Peyer's patch (tissue), 4 donors: ENCODE measurements around the gene SLC39A11. TPM values are rescaled to one million over a fixed set of nuclear protein-coding genes. Genes with fewer than 3 reads are reported as not detected.
A peak's percentile ranks its signal among the peaks of the same experiment; 100 is the strongest.

Experiments used
- DNase-seq, 3 donors: peaks; one replicate each; pipeline ENCODE4 v3.0.0-alpha.2; 2017 to 2019
- H3K27ac ChIP-seq, 4 donors: fragments of 200-600 bp; sonication (generic); one replicate each; pipeline ENCODE4 v1.5.1; 2016 to 2019
- H3K27me3 ChIP-seq, 2 donors: fragments of 200-600 bp; sonication (generic); one replicate each; pipeline ENCODE4 v1.5.1; 2019
- H3K36me3 ChIP-seq, 3 donors: fragments of 200-600 bp; sonication (generic); one replicate each; pipeline ENCODE4 v1.5.1; 2016 to 2019
- H3K4me1 ChIP-seq, 4 donors: fragments of 200-600 bp; sonication (generic); one replicate each; pipeline ENCODE4 v1.5.1; 2016 to 2019
- H3K4me3 ChIP-seq, 4 donors: fragments of 200-600 bp; sonication (generic); 1 replicate in 3 of 4; 2 replicates in 1 of 4; pipeline ENCODE4 v1.5.1; 2016 to 2019; ENCODE audit warnings: mild to moderate bottlenecking in 1 of 4
- H3K9me3 ChIP-seq, 4 donors: fragments of 200-600 bp; sonication (generic); one replicate each; pipeline ENCODE4 v1.5.1; 2016 to 2019; ENCODE audit warnings: mild to moderate bottlenecking in 1 of 4
- POLR2A ChIP-seq, 2 donors: fragments of 450-650 bp; IDR thresholded peaks; one replicate each; pipeline ENCODE4 v1.5.1; 2017; ENCODE audit warnings: antibody characterized with exemption in 2 of 2, mild to moderate bottlenecking in 2 of 2, moderate library complexity in 2 of 2
- total RNA-seq, 4 donors: library from RNA; depleted of rRNA; stranded (reverse); fragments of >200 nt; gene quantifications; one replicate each; pipeline ENCODE4 v1.1.0, GENCODE V29; 2016
- TF ChIP-seq, protein P1 (sequence below), 6 experiments: fragments of 450-650 bp in 4 of 6; fragments of 200-600 bp in 2 of 6; sonication (generic) in 1 of 6; IDR thresholded peaks; one replicate each; pipeline ENCODE4 v1.5.1; 2017 to 2019; ENCODE audit warnings: antibody characterized with exemption in 6 of 6, mild to moderate bottlenecking in 3 of 6, moderate library complexity in 1 of 6

Gene SLC39A11
- total RNA-seq, 4 donors from 2014 or later = 39.9 to 91.6 (median 45.7) TPM

DNA sequence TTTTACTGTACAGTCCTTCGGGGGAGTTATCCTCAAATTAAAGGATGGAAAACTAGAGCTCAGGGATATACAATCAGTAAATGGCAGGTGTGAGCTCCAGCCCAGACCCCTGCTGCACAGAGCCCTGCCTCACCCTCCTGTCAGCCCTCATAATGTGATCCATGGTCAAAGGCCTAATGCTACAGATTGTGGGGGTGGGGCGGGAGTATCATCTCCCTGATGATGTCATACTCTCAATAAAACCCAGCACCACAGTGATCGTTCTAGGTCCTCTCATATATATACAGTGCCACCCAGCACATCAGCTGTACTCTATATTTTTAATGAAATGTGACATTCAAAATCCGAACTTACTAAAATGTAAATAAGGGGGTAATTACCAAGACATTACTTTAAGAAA lies 61.5 kb downstream of the SLC39A11 start:
- peak in 1 of 3 donors; percentile 80 for DNase-seq
- no peaks in the 10 kb centered on the region for H3K36me3 ChIP-seq
- no peak for TF ChIP-seq POLR2A (IDR thresholded peaks at IDR 0.05)
- TF ChIP-seq, protein P1, sequence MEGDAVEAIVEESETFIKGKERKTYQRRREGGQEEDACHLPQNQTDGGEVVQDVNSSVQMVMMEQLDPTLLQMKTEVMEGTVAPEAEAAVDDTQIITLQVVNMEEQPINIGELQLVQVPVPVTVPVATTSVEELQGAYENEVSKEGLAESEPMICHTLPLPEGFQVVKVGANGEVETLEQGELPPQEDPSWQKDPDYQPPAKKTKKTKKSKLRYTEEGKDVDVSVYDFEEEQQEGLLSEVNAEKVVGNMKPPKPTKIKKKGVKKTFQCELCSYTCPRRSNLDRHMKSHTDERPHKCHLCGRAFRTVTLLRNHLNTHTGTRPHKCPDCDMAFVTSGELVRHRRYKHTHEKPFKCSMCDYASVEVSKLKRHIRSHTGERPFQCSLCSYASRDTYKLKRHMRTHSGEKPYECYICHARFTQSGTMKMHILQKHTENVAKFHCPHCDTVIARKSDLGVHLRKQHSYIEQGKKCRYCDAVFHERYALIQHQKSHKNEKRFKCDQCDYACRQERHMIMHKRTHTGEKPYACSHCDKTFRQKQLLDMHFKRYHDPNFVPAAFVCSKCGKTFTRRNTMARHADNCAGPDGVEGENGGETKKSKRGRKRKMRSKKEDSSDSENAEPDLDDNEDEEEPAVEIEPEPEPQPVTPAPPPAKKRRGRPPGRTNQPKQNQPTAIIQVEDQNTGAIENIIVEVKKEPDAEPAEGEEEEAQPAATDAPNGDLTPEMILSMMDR (IDR thresholded peaks at IDR 0.05) = no peak
- no peaks in the 10 kb centered on the region for H3K9me3 ChIP-seq
- H3K4me3 ChIP-seq = no peak overlapping the region
- no peaks in the 10 kb centered on the region for H3K4me1 ChIP-seq
- H3K27ac ChIP-seq = peak overlapping the region in 2 of 4 donors; percentile 15 to 67
- no peaks in the 10 kb centered on the region for H3K27me3 ChIP-seq

DNA sequence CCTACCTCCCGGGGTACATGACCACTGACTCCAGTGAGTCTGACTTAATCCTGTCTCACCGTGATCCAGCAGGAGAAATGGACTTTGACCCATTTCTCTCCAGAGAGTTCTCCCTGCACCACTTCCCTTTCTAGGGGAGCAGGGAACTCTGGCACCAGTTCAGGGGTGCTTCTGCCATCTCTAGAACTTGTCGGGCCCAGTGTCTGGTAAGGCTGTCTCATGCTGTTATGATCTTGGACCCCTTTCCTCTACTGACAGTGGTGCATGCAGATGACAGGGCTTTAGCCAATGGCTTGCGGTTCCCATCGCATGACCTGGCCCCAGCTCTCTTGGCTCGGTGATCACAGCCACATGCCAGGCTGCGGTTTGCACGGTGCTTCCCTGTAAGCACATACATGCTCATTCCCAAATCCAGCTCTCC lies 62.0 kb downstream of the SLC39A11 start:
- TF ChIP-seq, protein P1 (IDR thresholded peaks at IDR 0.05) = no peak
- no peak for TF ChIP-seq POLR2A (IDR thresholded peaks at IDR 0.05)
- Histone ChIP-seq H3K4me1 (no peaks in the 10 kb centered on the region), H3K27me3 (no peaks in the 10 kb centered on the region), H3K36me3 (no peaks in the 10 kb centered on the region), H3K27ac (peak overlapping the region in 2 of 4 donors; percentile 49 to 67), H3K4me3 (no peak overlapping the region), H3K9me3 (no peaks in the 10 kb centered on the region)
- peak in 1 of 3 donors; percentile 69 for DNase-seq

DNA sequence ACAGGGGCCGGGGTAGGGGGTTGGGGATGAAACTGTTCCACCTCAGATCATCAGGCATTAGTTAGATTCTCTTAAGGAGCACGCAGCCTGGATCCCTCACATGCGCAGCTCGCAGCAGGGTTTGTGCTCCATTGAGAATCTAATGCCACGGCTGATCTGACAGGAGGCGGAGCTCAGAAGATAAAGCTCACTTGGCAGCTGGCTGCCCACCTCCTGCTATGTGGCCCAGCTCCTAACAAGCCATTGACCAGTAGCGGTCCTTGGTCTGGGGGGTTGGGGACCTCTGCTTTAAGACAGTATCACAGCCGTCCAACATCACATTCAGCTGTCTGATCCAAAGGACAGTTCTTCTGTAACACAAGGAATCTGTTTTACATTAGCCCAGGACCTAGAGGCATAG lies 62.5 kb downstream of the SLC39A11 start:
- no peaks in the 10 kb centered on the region for H3K4me1 ChIP-seq
- peak overlapping the region in 2 of 4 donors; percentile 49 to 67 for H3K27ac ChIP-seq
- H3K9me3 ChIP-seq = no peaks in the 10 kb centered on the region
- H3K4me3 ChIP-seq = no peak overlapping the region
- H3K27me3 ChIP-seq = no peaks in the 10 kb centered on the region
- H3K36me3 ChIP-seq = no peaks in the 10 kb centered on the region
- no peak for DNase-seq
- TF ChIP-seq POLR2A (IDR thresholded peaks at IDR 0.05) = no peak
- TF ChIP-seq, protein P1 (IDR thresholded peaks at IDR 0.05) = no peak

DNA sequence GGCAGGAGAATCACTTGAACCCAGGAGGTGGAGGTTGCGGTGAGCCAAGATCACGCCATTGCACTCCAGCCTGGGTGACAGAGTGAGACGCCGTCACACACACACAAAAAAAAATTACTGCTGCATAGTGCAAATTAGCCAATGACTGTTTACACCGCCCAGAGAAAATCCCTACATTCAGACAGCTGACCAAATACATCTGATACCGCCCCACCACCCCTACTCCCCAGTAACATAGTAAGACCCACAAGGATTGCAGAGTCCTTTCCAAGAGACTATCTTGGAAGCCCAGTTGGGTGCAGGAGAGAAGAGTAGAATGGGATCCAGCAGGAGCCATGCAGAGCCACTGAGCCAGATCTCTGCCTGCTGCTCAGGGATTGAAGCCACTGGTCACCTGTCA lies 63.5 kb downstream of the SLC39A11 start:
- H3K4me3 ChIP-seq = no peak overlapping the region
- no peak for DNase-seq
- H3K9me3 ChIP-seq = no peaks in the 10 kb centered on the region
- no peaks in the 10 kb centered on the region for H3K36me3 ChIP-seq
- no peak for TF ChIP-seq POLR2A (IDR thresholded peaks at IDR 0.05)
- TF ChIP-seq, protein P1 (IDR thresholded peaks at IDR 0.05) = no peak
- H3K27ac ChIP-seq = no peak overlapping the region
- no peaks in the 10 kb centered on the region for H3K4me1 ChIP-seq
- H3K27me3 ChIP-seq = no peaks in the 10 kb centered on the region

DNA sequence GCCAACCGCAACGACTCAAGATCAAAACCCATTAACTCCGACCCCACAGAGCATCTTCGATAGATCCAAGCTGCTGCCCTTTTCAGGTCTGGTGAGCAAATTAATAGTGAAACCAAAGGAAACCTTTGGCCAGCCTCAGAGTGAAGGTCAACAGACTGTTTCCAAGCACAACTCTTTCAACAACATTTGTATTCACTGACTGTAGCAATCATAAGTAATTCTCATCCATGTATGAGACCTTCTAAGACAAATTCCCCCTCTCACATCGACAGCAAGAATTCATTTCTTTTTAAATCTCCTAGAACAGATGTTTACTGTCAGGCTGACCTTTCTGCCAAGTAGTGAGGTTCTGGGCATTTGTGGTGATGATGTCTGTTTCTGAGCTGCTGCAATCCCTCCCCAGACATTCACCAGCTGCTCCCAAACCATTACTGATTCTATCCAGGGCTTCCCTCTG lies 64.2 kb downstream of the SLC39A11 start:
- H3K27me3 ChIP-seq = no peaks in the 10 kb centered on the region
- TF ChIP-seq POLR2A (IDR thresholded peaks at IDR 0.05) = no peak
- TF ChIP-seq, protein P1 (IDR thresholded peaks at IDR 0.05) = no peak
- H3K4me1 ChIP-seq = no peaks in the 10 kb centered on the region
- H3K9me3 ChIP-seq = peaks cover 0 to 3% (median 0%) of the 10 kb centered on the region in 4 donors
- no peak for DNase-seq
- no peaks in the 10 kb centered on the region for H3K36me3 ChIP-seq
- no peak overlapping the region for H3K27ac ChIP-seq
- no peak overlapping the region for H3K4me3 ChIP-seq
